Measurements from ENCODE around the gene IGF1. TPM values are rescaled to one million over a fixed set of nuclear protein-coding genes. Genes with fewer than 3 reads are reported as not detected.
"Not testable (repeated sequence)": the region's sequence is repeated elsewhere in the genome, so short reads cannot be mapped to it uniquely, and the experiment has no call there.

Gene IGF1
- total RNA-seq, 1 experiment from 2014 or later = 0.42 TPM

- CTCF ChIA-PET; H3K36me3 ChIP-seq (ENCODE audit: control insufficient read depth in 1 of 2, insufficient read depth in 2 of 2, low read length in 2 of 2); intact Hi-C loops (cut with micrococcal nuclease); H3K9me2 ChIP-seq (ENCODE audit: insufficient read depth); POLR2A ChIA-PET; H3K9me3 ChIP-seq (ENCODE audit: control insufficient read depth in 1 of 2, insufficient read depth in 1 of 2, low read depth in 1 of 2, low read length in 2 of 2); RAD21 ChIA-PET (ENCODE audit: low non-redundant PET in 1 of 2, low total read pairs in 2 of 2, uncharacterized antibody in 2 of 2, unreplicated experiment in 2 of 2); H3K27me3 ChIP-seq (ENCODE audit: insufficient read depth, low read length); H3K79me2 ChIP-seq (ENCODE audit: insufficient read depth, low read length); BruUV-seq (replicated peaks); DNase-seq (ENCODE audit: low read depth, low spot score); H2AFZ ChIP-seq (ENCODE audit: low read depth, low read length, poor library complexity, severe bottlenecking); H3K4me2 ChIP-seq (ENCODE audit: low read length); ATAC-seq; H4K20me1 ChIP-seq (ENCODE audit: insufficient read depth); H3K27ac ChIP-seq (ENCODE audit: low read depth, low read length); H3K9ac ChIP-seq (ENCODE audit: low read length); H3K4me3 ChIP-seq (replicated peaks in 1 of 2; ENCODE audit: low read depth in 1 of 2, low read length in 2 of 2); H3K4me1 ChIP-seq (ENCODE audit: control insufficient read depth in 1 of 2, insufficient read depth in 2 of 2, low read length in 2 of 2): not testable (repeated sequence)
Measured at GRCh38 chr12:102447426-102447825, 32.9 kb downstream of the IGF1 start.

GRCh38 chr12:102444707-102445106, 35.7 kb downstream of the IGF1 start:
- H3K4me3 ChIP-seq (replicated peaks in 1 of 2; ENCODE audit: low read depth in 1 of 2, low read length in 2 of 2) = no peak overlapping the region
- H3K79me2 ChIP-seq (ENCODE audit: insufficient read depth, low read length) = no peaks in the 10 kb centered on the region
- no peaks in the 10 kb centered on the region for H3K27me3 ChIP-seq (ENCODE audit: insufficient read depth, low read length)
- H3K9ac ChIP-seq (ENCODE audit: low read length) = no peak overlapping the region
- POLR2A ChIA-PET = no interaction called here
- TF ChIP-seq ZNF274 (IDR thresholded peaks at IDR 0.05; ENCODE audit: low read depth, low read length) (no peak), ELF1 (IDR thresholded peaks at IDR 0.05; ENCODE audit: borderline replicate concordance, low read depth) (no peak)
- no TSS peak for BruUV-seq (replicated peaks)
- no peaks in the 10 kb centered on the region for H4K20me1 ChIP-seq (ENCODE audit: insufficient read depth)
- CTCF ChIA-PET = no interaction called here
- H3K9me3 ChIP-seq (ENCODE audit: control insufficient read depth in 1 of 2, insufficient read depth in 1 of 2, low read depth in 1 of 2, low read length in 2 of 2) = no peaks in the 10 kb centered on the region
- intact Hi-C loops (cut with micrococcal nuclease) = no loop called here
- H3K4me1 ChIP-seq (ENCODE audit: control insufficient read depth in 1 of 2, insufficient read depth in 2 of 2, low read length in 2 of 2) = no peaks in the 10 kb centered on the region
- H3K4me2 ChIP-seq (ENCODE audit: low read length) = no peak overlapping the region
- H2AFZ ChIP-seq (ENCODE audit: low read depth, low read length, poor library complexity, severe bottlenecking) = no peak overlapping the region
- H3K9me2 ChIP-seq (ENCODE audit: insufficient read depth) = no peaks in the 10 kb centered on the region
- H3K36me3 ChIP-seq (ENCODE audit: control insufficient read depth in 1 of 2, insufficient read depth in 2 of 2, low read length in 2 of 2) = no peaks in the 10 kb centered on the region
- no peak overlapping the region for H3K27ac ChIP-seq (ENCODE audit: low read depth, low read length)
- RAD21 ChIA-PET (ENCODE audit: low non-redundant PET in 1 of 2, low total read pairs in 2 of 2, uncharacterized antibody in 2 of 2, unreplicated experiment in 2 of 2) = no interaction called here
- DNase-seq (ENCODE audit: low read depth, low spot score) (no peak), ATAC-seq (no peak)

GRCh38 chr12:102444093-102444492, 36.3 kb downstream of the IGF1 start:
- TF ChIP-seq POLR2A (IDR thresholded peaks at IDR 0.05; ENCODE audit: borderline replicate concordance, extremely low read depth, insufficient read depth, insufficient read length) (no peak), MAX (IDR thresholded peaks at IDR 0.05) (no peak), POLR2AphosphoS5 (IDR thresholded peaks at IDR 0.05; ENCODE audit: low read depth, low read length) (no peak), CTCF (IDR thresholded peaks at IDR 0.05 in 2 of 3, conservative IDR thresholded peaks at IDR 0.05 in 1 of 3; ENCODE audit: borderline replicate concordance in 1 of 3, insufficient read depth in 1 of 3, low read depth in 2 of 3, low read length in 2 of 3) (no peak), ZFX (IDR thresholded peaks at IDR 0.05) (no peak), CEBPB (IDR thresholded peaks at IDR 0.05; ENCODE audit: low read depth) (no peak)
- no peaks in the 10 kb centered on the region for H3K9me3 ChIP-seq (ENCODE audit: control insufficient read depth in 1 of 2, insufficient read depth in 1 of 2, low read depth in 1 of 2, low read length in 2 of 2)
- no peaks in the 10 kb centered on the region for H3K4me1 ChIP-seq (ENCODE audit: control insufficient read depth in 1 of 2, insufficient read depth in 2 of 2, low read length in 2 of 2)
- BruUV-seq (replicated peaks) = no TSS peak
- no peak for DNase-seq (ENCODE audit: low read depth, low spot score)
- ChIA-PET POLR2A (no interaction called here), CTCF (no interaction called here), RAD21 (ENCODE audit: low non-redundant PET in 1 of 2, low total read pairs in 2 of 2, uncharacterized antibody in 2 of 2, unreplicated experiment in 2 of 2) (no interaction called here)
- H3K9me2 ChIP-seq (ENCODE audit: insufficient read depth) = no peaks in the 10 kb centered on the region
- no peak overlapping the region for H2AFZ ChIP-seq (ENCODE audit: low read depth, low read length, poor library complexity, severe bottlenecking)
- H3K79me2 ChIP-seq (ENCODE audit: insufficient read depth, low read length) = no peaks in the 10 kb centered on the region
- intact Hi-C loops (cut with micrococcal nuclease) = no loop called here
- no peak overlapping the region for H3K9ac ChIP-seq (ENCODE audit: low read length)
- no peaks in the 10 kb centered on the region for H4K20me1 ChIP-seq (ENCODE audit: insufficient read depth)
- ATAC-seq = no peak
- H3K4me2 ChIP-seq (ENCODE audit: low read length) = no peak overlapping the region
- no peak overlapping the region for H3K4me3 ChIP-seq (replicated peaks in 1 of 2; ENCODE audit: low read depth in 1 of 2, low read length in 2 of 2)
- no peak overlapping the region for H3K27ac ChIP-seq (ENCODE audit: low read depth, low read length)
- no peaks in the 10 kb centered on the region; the same call in 1 of the 2 replicates for H3K27me3 ChIP-seq (ENCODE audit: insufficient read depth, low read length)
- H3K36me3 ChIP-seq (ENCODE audit: control insufficient read depth in 1 of 2, insufficient read depth in 2 of 2, low read length in 2 of 2) = no peaks in the 10 kb centered on the region
